Smooth muscle cell (in vitro differentiated cells): ENCODE measurements around the gene CTDP1. TPM values are rescaled to one million over a fixed set of nuclear protein-coding genes. Genes with fewer than 3 reads are reported as not detected.
A peak's percentile ranks its signal among the peaks of the same experiment; 100 is the strongest.

Experiments
- DNase-seq: peaks from one replicate; lab custom pipeline; 2025; ENCODE audit not compliant: unreplicated experiment; lab: John Stamatoyannopoulos, UW
- H2AFZ ChIP-seq: fragments of 200-600 bp; sonication (generic); 2 replicates; pipeline ENCODE4 v1.6.0; 2016; ENCODE audit warnings: antibody characterized with exemption, low read depth, mild to moderate bottlenecking
- H3F3A ChIP-seq: fragments of 200-600 bp; sonication (generic); 2 replicates; pipeline ENCODE4 v1.6.0; 2017; ENCODE audit warnings: antibody characterized with exemption, low read depth
- H3K27ac ChIP-seq: fragments of 200-600 bp; sonication (generic); 2 replicates; pipeline ENCODE4 v1.5.1; 2016; ENCODE audit warnings: low read depth, mild to moderate bottlenecking
- H3K27me3 ChIP-seq: fragments of 200-600 bp; sonication (generic); 2 replicates; pipeline ENCODE4 v1.6.1; 2016; ENCODE audit warnings: low read depth, mild to moderate bottlenecking
- H3K36me3 ChIP-seq: fragments of 200-600 bp; sonication (generic); 2 replicates; pipeline ENCODE4 v1.5.1; 2016; ENCODE audit warnings: low read depth
- H3K4me1 ChIP-seq: fragments of 200-600 bp; sonication (generic); 2 replicates; pipeline ENCODE4 v1.5.1; 2016; ENCODE audit warnings: low read depth
- H3K4me2 ChIP-seq: fragments of 200-600 bp; sonication (generic); 2 replicates; pipeline ENCODE4 v1.6.0; 2016; ENCODE audit warnings: mild to moderate bottlenecking
- H3K4me3 ChIP-seq: fragments of 200-600 bp; sonication (generic); 2 replicates; pipeline ENCODE4 v1.5.1; 2016; ENCODE audit warnings: mild to moderate bottlenecking
- H3K79me2 ChIP-seq: fragments of 200-600 bp; sonication (generic); 2 replicates; pipeline ENCODE4 v1.6.0; 2016; ENCODE audit warnings: low read depth, mild to moderate bottlenecking
- H3K9ac ChIP-seq: fragments of 200-600 bp; sonication (generic); 2 replicates; pipeline ENCODE4 v1.6.0; 2016; ENCODE audit warnings: low read depth
- H3K9me3 ChIP-seq: fragments of 200-600 bp; sonication (generic); replicated peaks from 2 replicates; pipeline ENCODE4 v1.5.1; 2016; ENCODE audit warnings: low read depth
- H4K20me1 ChIP-seq: fragments of 200-600 bp; sonication (generic); 2 replicates; pipeline ENCODE4 v1.6.0; 2016; ENCODE audit warnings: low read depth
- WGBS: methylation state at CpG from one replicate; pipeline ENCODE4 v1.1.7; 2016; ENCODE audit warnings: low lambda C conversion rate; 5-methylcytosine and 5-hydroxymethylcytosine counted together
- polyA plus RNA-seq: library from polyadenylated mRNA; unstranded; fragments of >200 nt; fragmentation: Nextera tagmentation; extraction: Ambion mirVana; gene quantifications from 2 replicates; pipeline ENCODE4 v1.2.1, GENCODE V29; 2016
- total RNA-seq: library from RNA; depleted of rRNA; stranded (reverse); fragments of >200 nt; gene quantifications from 2 replicates; pipeline ENCODE4 v1.2.3, GENCODE V29; 2014
- TF ChIP-seq, protein P1 (sequence below): fragments of 200-600 bp; sonication (generic); IDR thresholded peaks from 2 replicates; pipeline ENCODE4 v1.5.1; 2017; ENCODE audit warnings: borderline replicate concordance, mild to moderate bottlenecking, antibody characterized with exemption; ENCODE audit not compliant: insufficient read depth, poor library complexity, severe bottlenecking

The CTDP1 gene
- total and polyA plus RNA-seq, 2 experiments from 2014 or later: 14.1 to 18.4 TPM

DNA sequence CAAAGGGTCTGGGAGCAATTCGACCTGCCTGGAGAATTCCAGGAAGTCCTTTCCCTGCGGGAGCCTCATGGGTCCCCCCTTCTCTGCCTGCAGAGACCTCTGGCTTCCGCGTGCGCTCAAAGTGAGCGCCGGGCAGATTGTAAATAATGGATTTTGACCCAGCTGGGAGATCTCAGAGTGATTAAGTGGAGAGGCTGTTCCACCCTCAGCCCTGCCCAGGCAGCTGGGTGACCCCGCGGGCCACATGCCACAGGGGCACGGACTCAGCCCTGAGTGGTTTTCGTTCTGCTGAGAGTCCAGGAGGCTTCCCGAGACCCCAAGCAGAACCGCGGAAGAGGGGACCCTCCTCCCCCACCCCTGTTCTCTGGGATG lies 119.4 kb downstream of the CTDP1 start:
- H3K9me3 ChIP-seq: no peaks in the 10 kb centered on the region
- no peak for DNase-seq
- TF ChIP-seq, protein P1, sequence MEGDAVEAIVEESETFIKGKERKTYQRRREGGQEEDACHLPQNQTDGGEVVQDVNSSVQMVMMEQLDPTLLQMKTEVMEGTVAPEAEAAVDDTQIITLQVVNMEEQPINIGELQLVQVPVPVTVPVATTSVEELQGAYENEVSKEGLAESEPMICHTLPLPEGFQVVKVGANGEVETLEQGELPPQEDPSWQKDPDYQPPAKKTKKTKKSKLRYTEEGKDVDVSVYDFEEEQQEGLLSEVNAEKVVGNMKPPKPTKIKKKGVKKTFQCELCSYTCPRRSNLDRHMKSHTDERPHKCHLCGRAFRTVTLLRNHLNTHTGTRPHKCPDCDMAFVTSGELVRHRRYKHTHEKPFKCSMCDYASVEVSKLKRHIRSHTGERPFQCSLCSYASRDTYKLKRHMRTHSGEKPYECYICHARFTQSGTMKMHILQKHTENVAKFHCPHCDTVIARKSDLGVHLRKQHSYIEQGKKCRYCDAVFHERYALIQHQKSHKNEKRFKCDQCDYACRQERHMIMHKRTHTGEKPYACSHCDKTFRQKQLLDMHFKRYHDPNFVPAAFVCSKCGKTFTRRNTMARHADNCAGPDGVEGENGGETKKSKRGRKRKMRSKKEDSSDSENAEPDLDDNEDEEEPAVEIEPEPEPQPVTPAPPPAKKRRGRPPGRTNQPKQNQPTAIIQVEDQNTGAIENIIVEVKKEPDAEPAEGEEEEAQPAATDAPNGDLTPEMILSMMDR: no peak
- no peak overlapping the region for H2AFZ ChIP-seq
- no peak overlapping the region for H3K9ac ChIP-seq
- H3F3A ChIP-seq: no peaks in the 10 kb centered on the region
- H3K79me2 ChIP-seq: no peaks in the 10 kb centered on the region
- H3K36me3 ChIP-seq: no peaks in the 10 kb centered on the region
- H3K27ac ChIP-seq: no peak overlapping the region
- peak overlapping the region; percentile 84 for H3K4me2 ChIP-seq
- 26% methylated on average over 14 of the region's 14 CpGs for WGBS
- peaks cover 51% of the 10 kb centered on the region for H3K27me3 ChIP-seq
- H4K20me1 ChIP-seq: no peaks in the 10 kb centered on the region
- peak overlapping the region; percentile 40 for H3K4me3 ChIP-seq
- peaks cover 10% of the 10 kb centered on the region for H3K4me1 ChIP-seq

DNA sequence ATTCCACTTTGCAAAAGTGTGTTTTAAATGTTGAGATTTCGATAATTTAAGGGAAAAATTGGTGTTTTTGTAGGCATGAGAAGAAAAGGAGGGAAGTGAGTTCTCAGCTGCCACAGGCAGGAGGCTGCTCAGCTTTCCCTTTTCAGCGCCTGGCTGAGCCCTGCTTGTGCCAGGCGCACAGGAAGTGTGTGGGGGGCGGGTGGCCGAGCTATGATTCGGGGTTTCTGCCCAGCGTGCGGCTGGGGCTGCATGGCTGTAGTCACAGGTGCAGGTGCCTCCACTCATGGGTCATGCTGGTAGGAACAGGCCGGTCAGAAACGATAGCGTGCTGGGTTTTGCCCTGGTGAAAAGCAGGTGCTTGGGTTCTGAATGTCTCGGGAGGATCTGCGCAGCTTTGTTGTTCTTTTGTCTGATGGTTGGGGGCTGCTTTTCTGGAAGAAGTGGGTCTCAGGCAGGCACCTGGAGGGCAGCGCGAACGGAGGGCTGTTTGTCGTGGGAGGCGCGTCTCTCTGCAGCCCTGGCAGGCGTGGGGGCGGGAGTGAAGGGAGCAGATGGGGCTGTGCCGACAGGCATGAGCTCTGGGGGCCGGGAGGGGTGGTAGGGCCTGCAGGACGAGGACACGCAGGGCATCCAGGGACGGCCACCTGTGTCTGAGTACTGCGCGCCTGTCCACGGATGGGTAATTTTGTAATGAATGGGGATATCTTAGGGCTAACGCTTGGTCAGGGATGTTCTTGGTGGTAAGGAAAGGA lies 120.2 kb downstream of the CTDP1 start:
- TF ChIP-seq, protein P1: no peak
- H3F3A ChIP-seq: no peaks in the 10 kb centered on the region
- no peaks in the 10 kb centered on the region for H3K9me3 ChIP-seq
- no peak overlapping the region for H3K27ac ChIP-seq
- H3K4me1 ChIP-seq: peaks cover 10% of the 10 kb centered on the region
- no peak for DNase-seq
- no peaks in the 10 kb centered on the region for H3K36me3 ChIP-seq
- no peak overlapping the region for H3K9ac ChIP-seq
- H3K79me2 ChIP-seq: no peaks in the 10 kb centered on the region
- peaks cover 51% of the 10 kb centered on the region for H3K27me3 ChIP-seq
- H3K4me3 ChIP-seq: no peak overlapping the region
- 83% methylated on average over 26 of the region's 30 CpGs for WGBS
- no peak overlapping the region for H3K4me2 ChIP-seq
- no peaks in the 10 kb centered on the region for H4K20me1 ChIP-seq
- no peak overlapping the region for H2AFZ ChIP-seq

DNA sequence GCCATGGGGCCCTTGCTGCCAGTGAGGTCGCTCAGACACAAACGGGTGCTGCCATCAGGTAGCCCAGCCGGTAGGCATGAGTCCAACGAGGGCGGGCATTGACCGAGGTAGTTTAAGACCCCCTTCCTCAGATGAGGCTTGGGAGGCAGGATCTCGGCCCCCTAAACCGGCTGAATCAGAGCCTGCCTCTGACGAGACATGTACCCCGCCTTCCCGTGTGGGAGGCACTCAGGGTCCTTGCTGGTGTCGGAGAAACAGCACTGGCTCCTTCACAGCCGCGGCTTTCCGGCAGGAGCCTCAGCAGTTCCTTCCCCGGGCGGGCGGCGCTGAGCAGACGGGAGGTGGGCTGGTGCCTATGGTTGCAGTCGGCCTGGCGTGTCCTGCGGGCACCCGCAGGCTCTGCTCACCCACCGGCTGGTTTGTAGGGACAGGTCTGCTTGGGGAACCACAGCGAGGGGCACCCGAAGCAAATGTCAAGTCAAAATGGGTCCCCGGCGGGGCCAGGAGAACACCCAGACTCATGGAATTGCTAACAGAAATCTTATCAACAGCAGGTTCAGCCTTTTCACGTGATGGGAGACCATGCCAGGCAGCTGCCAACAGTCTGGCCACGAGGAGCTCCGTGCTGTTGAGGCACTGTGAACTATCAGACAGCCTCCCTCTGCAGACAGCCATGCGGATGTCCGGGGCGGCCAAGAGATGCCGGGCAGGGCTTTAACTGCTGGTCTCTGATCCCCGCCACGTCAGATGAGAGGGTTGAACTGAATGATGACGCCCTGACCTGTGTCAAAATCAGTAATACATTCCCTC lies 121.0 kb downstream of the CTDP1 start:
- no peak overlapping the region for H3K4me2 ChIP-seq
- no peak for DNase-seq
- H3K79me2 ChIP-seq: no peaks in the 10 kb centered on the region
- no peak overlapping the region for H3K9ac ChIP-seq
- H3K36me3 ChIP-seq: no peaks in the 10 kb centered on the region
- H3K27me3 ChIP-seq: peaks cover 51% of the 10 kb centered on the region
- H3K4me1 ChIP-seq: peaks cover 10% of the 10 kb centered on the region
- 96% methylated on average over 39 of the region's 39 CpGs for WGBS
- no peak overlapping the region for H3K27ac ChIP-seq
- TF ChIP-seq, protein P1: no peak
- no peak overlapping the region for H2AFZ ChIP-seq
- H3F3A ChIP-seq: no peaks in the 10 kb centered on the region
- H4K20me1 ChIP-seq: no peaks in the 10 kb centered on the region
- no peaks in the 10 kb centered on the region for H3K9me3 ChIP-seq
- no peak overlapping the region for H3K4me3 ChIP-seq
